Heart left ventricle (tissue), 16 donors: Measurements from ENCODE around the gene C8G. TPM values are rescaled to one million over a fixed set of nuclear protein-coding genes. Genes with fewer than 3 reads are reported as not detected.

ENCODE experiments used
- ATAC-seq, 4 donors: fragments of 200-7000 bp; cut with Tn5 transposase; one replicate each; pipeline ENCODE4 v1.9.1; 2020 to 2022; ENCODE audit warnings: moderate library complexity in 4 of 4, mild to moderate bottlenecking in 3 of 4, moderate number of reproducible peaks in 1 of 4
- DNase-seq, 5 donors: peaks; one replicate each; pipeline ENCODE4 v3.0.0-alpha.2; 2020
- H3K27ac ChIP-seq, 12 donors: fragments of 200-600 bp; sonication (generic) in 4 of 12; one replicate each; pipeline versions ENCODE4 v1.5.0 to v1.8.0; 2016 to 2022; ENCODE audit warnings: mild to moderate bottlenecking in 2 of 12
- H3K27me3 ChIP-seq, 9 donors: fragments of 200-600 bp; sonication (generic) in 2 of 9; one replicate each; pipeline versions ENCODE4 v1.5.1 to v1.8.0; 2016 to 2022; ENCODE audit warnings: mild to moderate bottlenecking in 3 of 9
- H3K36me3 ChIP-seq, 9 donors: fragments of 200-600 bp; sonication (generic) in 2 of 9; one replicate each; pipeline versions ENCODE4 v1.5.0 to v1.8.0; 2018 to 2022; ENCODE audit warnings: mild to moderate bottlenecking in 2 of 9
- H3K4me1 ChIP-seq, 12 donors: fragments of 200-600 bp; sonication (generic) in 4 of 12; one replicate each; pipeline versions ENCODE4 v1.5.0 to v1.8.0; 2016 to 2022; ENCODE audit warnings: mild to moderate bottlenecking in 3 of 12
- H3K4me3 ChIP-seq, 12 donors: fragments of 200-600 bp; sonication (generic) in 4 of 12; one replicate each; pipeline versions ENCODE4 v1.5.0 to v1.8.0; 2017 to 2022; ENCODE audit warnings: mild to moderate bottlenecking in 9 of 12, moderate library complexity in 4 of 12
- H3K9me3 ChIP-seq, 12 donors: fragments of 200-600 bp; sonication (generic) in 4 of 12; one replicate each; pipeline versions ENCODE4 v1.5.0 to v1.8.0; 2016 to 2022; ENCODE audit warnings: mild to moderate bottlenecking in 1 of 12
- CTCF ChIP-seq, 12 donors: fragments of 200-600 bp; sonication (generic) in 4 of 12; IDR thresholded peaks; one replicate each; pipeline versions ENCODE4 v1.5.0 to v1.8.0; 2018 to 2022; ENCODE audit warnings: antibody characterized with exemption in 12 of 12, mild to moderate bottlenecking in 5 of 12
- POLR2A ChIP-seq, 2 donors: fragments of 450-650 bp; IDR thresholded peaks; one replicate each; pipeline ENCODE4 v1.6.1; 2017; ENCODE audit warnings: antibody characterized with exemption in 2 of 2, mild to moderate bottlenecking in 2 of 2, moderate library complexity in 2 of 2
- WGBS, 4 donors: extraction: QIAGEN DNeasy Blood & Tissue Kit in 2 of 4; methylation state at CpG; one replicate each; pipeline versions ENCODE4 v1.1.5 to v1.1.7; 2013 to 2018; 5-methylcytosine and 5-hydroxymethylcytosine counted together
- intact Hi-C, 10 donors: fragments of 100-400 bp; cut with DNase I; formaldehyde crosslinking; loops; one replicate each; pipeline versions ENCODE4 v1.11.1 to v1.14.2; 2022
- polyA plus RNA-seq, 2 donors: library from polyadenylated mRNA; stranded (reverse); fragments of 200-250 nt; gene quantifications; one replicate each; pipeline ENCODE4 v1.2.3, GENCODE V29; 2013
- total RNA-seq, 9 donors: library from RNA; depleted of rRNA in 2 of 9; stranded (reverse); fragments of >200 nt in 2 of 9; fragmentation: NEBNext Ultra II Directional in 3 of 9; extraction: Animal tissue kit (Norgen Biotek cat#: 25700) in 3 of 9; gene quantifications; one replicate each; pipeline versions ENCODE4 v1.1.0 to v1.2.4, GENCODE V29; 2016 to 2023
- donor health status: ischemic (EF 13 %, LVEDD 7.1; RV severe dilation, severe dysfunction).
- donor health status: healthy with polysubstance abuse.
- donor health status: DM: no; HTN: yes; CAD: no.
- donor health status: DM: no; HTN: no; CAD: no.
- donor health status: ischemic (EF 25% LVEDD 6.9; RV normal size, moderate dysfunction).
- donor health status: ischemic (EF 25% LVEDD 5.7; RV mildly dilated, moderate dysfunction).
- donor health status: healthy.
- donor health status: DM: yes; HTN: yes; CAD: no.
- donor health status: ischemic (EF 35%, LVEDD 5.7; RV mildly dilated, moderate dysfunction).
- donor health status: nonischemic (EF 11% LVEDD 7.7; RV severe dilation, severe dysfunction).
- donor health status: DM: yes; HTN: yes; CAD: no.
- donor health status: PGD.
- donor health status: ischemic (EF 29% LVEDD 5.4; RV normal size, mild dysfunction).
- donor health status: nonischemic (EF 23%, LVEDD 6.1; RV moderate dilation, normal function).

C8G gene
- total and polyA plus RNA-seq, 11 donors, result 1.0 to 3.7 (median 1.5) TPM; not detected in 2

- ATAC-seq, result no peak
- no peak overlapping the region for H3K4me3 ChIP-seq
- TF ChIP-seq POLR2A (IDR thresholded peaks at IDR 0.05) (no peak), CTCF (IDR thresholded peaks at IDR 0.05) (no peak)
- 95 to 97% (median 96%) methylated on average over 24 to 29 of the region's 29 CpGs for WGBS, 4 donors
- peaks cover 0 to 21% (median 17%) of the 10 kb centered on the region in 12 donors for H3K4me1 ChIP-seq
- no peaks in the 10 kb centered on the region for H3K9me3 ChIP-seq
- intact Hi-C loops, result no loop called here
- no peak for DNase-seq
- peaks cover 0 to 64% (median 36%) of the 10 kb centered on the region in 9 donors for H3K36me3 ChIP-seq
- H3K27ac ChIP-seq, result no peak overlapping the region
- no peaks in the 10 kb centered on the region for H3K27me3 ChIP-seq
These were observed 37.8 kb upstream of the C8G start for GRCh38 chr9:136907011-136907914.

GRCh38 chr9:136910197-136910900, 34.7 kb upstream of the C8G start:
- Histone ChIP-seq H3K36me3 (peaks cover 0 to 95% (median 57%) of the 10 kb centered on the region in 9 donors), H3K27ac (no peak overlapping the region), H3K9me3 (no peaks in the 10 kb centered on the region), H3K27me3 (no peaks in the 10 kb centered on the region), H3K4me3 (no peak overlapping the region), H3K4me1 (no peaks in the 10 kb centered on the region)
- intact Hi-C loops, result no loop called here
- no peak for ATAC-seq
- no peak for DNase-seq
- TF ChIP-seq POLR2A (IDR thresholded peaks at IDR 0.05) (no peak), CTCF (IDR thresholded peaks at IDR 0.05) (no peak)
- WGBS, 4 donors, result 89 to 95% (median 94%) methylated on average over 11 to 12 of the region's 12 CpGs

GRCh38 chr9:136910901-136911245, 34.2 kb upstream of the C8G start:
- no peaks in the 10 kb centered on the region for H3K9me3 ChIP-seq
- H3K4me3 ChIP-seq, result no peak overlapping the region
- no peak overlapping the region for H3K27ac ChIP-seq
- no peaks in the 10 kb centered on the region for H3K4me1 ChIP-seq
- no peak for ATAC-seq
- WGBS, 4 donors, result 83 to 91% (median 88%) methylated on average over 11 to 12 of the region's 12 CpGs
- peaks cover 0 to 95% (median 61%) of the 10 kb centered on the region in 9 donors for H3K36me3 ChIP-seq
- H3K27me3 ChIP-seq, result no peaks in the 10 kb centered on the region
- TF ChIP-seq CTCF (IDR thresholded peaks at IDR 0.05) (no peak), POLR2A (IDR thresholded peaks at IDR 0.05) (no peak)
- intact Hi-C loops, result no loop called here
- no peak for DNase-seq
